K562 (cell line): ENCODE results near the gene CCL3. TPM values are rescaled to one million over a fixed set of nuclear protein-coding genes. Genes with fewer than 3 reads are reported as not detected.

ENCODE experiments used
- CEBPB ChIP-seq: fragments of 450-650 bp; IDR thresholded peaks from 2 replicates; pipeline ENCODE4 v1.6.1; 2016; ENCODE audit warnings: missing genetic modification characterization, missing compliant biosample characterization
- EGR1 ChIP-seq: fragments of 450-650 bp; conservative IDR thresholded peaks from 2 replicates; pipeline ENCODE4 v1.6.1; 2017; ENCODE audit warnings: mild to moderate bottlenecking
- ETS2 ChIP-seq: IDR thresholded peaks from 2 replicates; pipeline ENCODE4 v1.6.1; 2016; ENCODE audit warnings: borderline replicate concordance, missing genetic modification characterization, mild to moderate bottlenecking, moderate library complexity, missing compliant biosample characterization; ENCODE audit not compliant: poor library complexity, severe bottlenecking
- NCOA4 ChIP-seq: fragments of 450-650 bp; IDR thresholded peaks from 2 replicates; pipeline ENCODE4 v1.6.1; 2018; ENCODE audit warnings: mild to moderate bottlenecking; ENCODE audit not compliant: partially characterized antibody
- NFYB ChIP-seq: IDR thresholded peaks from 2 replicates; pipeline ENCODE4 v1.6.1; 2011; ENCODE audit warnings: mild to moderate bottlenecking, moderate library complexity; ENCODE audit not compliant: insufficient read length; ENCODE audit errors: extremely low read depth
- REST ChIP-seq, 2 experiments: fragments of 450-650 bp; formaldehyde crosslinking in 1 of 2; IDR thresholded peaks; 2 replicates each; pipeline versions ENCODE4 v1.4.0 to v1.6.1; 2014 to 2020; ENCODE audit warnings: mild to moderate bottlenecking in 2 of 2, borderline replicate concordance in 1 of 2, low read depth in 1 of 2
- SIN3A ChIP-seq, 2 experiments: fragments of 150-350 bp in 1 of 2; IDR thresholded peaks; 2 replicates each; pipeline ENCODE4 v1.6.1; 2011 to 2016; ENCODE audit warnings: borderline replicate concordance in 2 of 2, low read depth in 2 of 2, low read length in 2 of 2, mild to moderate bottlenecking in 2 of 2, moderate library complexity in 2 of 2; ENCODE audit not compliant: control insufficient read depth in 1 of 2
- SREBF1 ChIP-seq: fragments of 150-350 bp; IDR thresholded peaks from 2 replicates; pipeline ENCODE4 v1.6.1; 2014; ENCODE audit warnings: antibody characterized with exemption, low read depth, low read length, borderline replicate concordance
- SRSF7 ChIP-seq: fragments of 200-400 bp; formaldehyde crosslinking; optimal IDR thresholded peaks from 2 replicates; pipeline ENCODE3; 2017; ENCODE audit warnings: mild to moderate bottlenecking, low read depth, low read length
- TAF1 ChIP-seq: IDR thresholded peaks from 2 replicates; pipeline ENCODE4 v1.6.1; 2011; ENCODE audit warnings: mild to moderate bottlenecking, low read length, moderate library complexity; ENCODE audit not compliant: insufficient read depth, control insufficient read depth, severe bottlenecking; ENCODE audit errors: extremely low read depth
- WHSC1 ChIP-seq: IDR thresholded peaks from one replicate; pipeline ENCODE4 v1.6.1; 2012; ENCODE audit warnings: low read length, control low read depth, inconsistent platforms
- ZBTB17 ChIP-seq: fragments of 450-650 bp; formaldehyde crosslinking; IDR thresholded peaks from 2 replicates; pipeline ENCODE4 v1.4.0; 2020; ENCODE audit warnings: mild to moderate bottlenecking
- polyA plus RNA-seq, 8 experiments: library from polyadenylated mRNA; depleted of rRNA in 4 of 8; stranded (reverse) in 5 of 8; unstranded in 3 of 8; fragments of >200 nt; fragmentation: Nextera tagmentation in 2 of 8; fragmentation: Illumina TruSeq in 1 of 8; extraction: Ambion mirVana in 2 of 8; extraction: Trizol in 1 of 8; gene quantifications; 2 replicates each; pipeline versions ENCODE4 v1.2.1 to v1.2.3, GENCODE V29; 2011 to 2014; ENCODE audit warnings: inconsistent platforms in 1 of 8, missing spikeins in 1 of 8
- total RNA-seq, 7 experiments: library from RNA; depleted of rRNA in 6 of 7; stranded (reverse); fragments of >200 nt in 6 of 7; fragmentation: Illumina TruSeq in 2 of 7; extraction: Trizol in 2 of 7; gene quantifications; 2 replicates each; pipeline versions ENCODE4 v1.2.1 to v1.2.3, GENCODE V29; 2011 to 2021; ENCODE audit warnings: low replicate concordance in 1 of 7
- TF ChIP-seq, protein P1 (sequence below): fragments of 250-450 bp; sonication (Bioruptor Pico); IDR thresholded peaks from 2 replicates; pipeline ENCODE4 v1.8.0; 2021; ENCODE audit warnings: moderate library complexity, mild to moderate bottlenecking, inconsistent platforms

Gene CCL3
- total and polyA plus RNA-seq, 9 of the 15 experiments (the other 6 are each of a cell fraction or from before 2014, with no cell fraction given), result 0.58 TPM; not detected in 8

- TF ChIP-seq SRSF7 (no peak), WHSC1 (no peak), TAF1 (no peak), EGR1 (peak; percentile 46), NFYB (no peak), SIN3A (IDR thresholded peaks at IDR 0.05; ENCODE audit: borderline replicate concordance in 2 of 2, control insufficient read depth in 1 of 2, low read depth in 2 of 2, low read length in 2 of 2) (no peak), ZBTB17 (CRISPR knock-in tag) (no peak), SREBF1 (no peak), CEBPB (no peak), REST (IDR thresholded peaks at IDR 0.05; ENCODE audit: borderline replicate concordance) (peak; percentile 37; the same call in 1 of the 2 replicates), REST (CRISPR knock-in tag; IDR thresholded peaks at IDR 0.05; ENCODE audit: low read depth) (no peak), NCOA4 (no peak), ETS2 (tag) (no peak)
- TF ChIP-seq, protein P1, sequence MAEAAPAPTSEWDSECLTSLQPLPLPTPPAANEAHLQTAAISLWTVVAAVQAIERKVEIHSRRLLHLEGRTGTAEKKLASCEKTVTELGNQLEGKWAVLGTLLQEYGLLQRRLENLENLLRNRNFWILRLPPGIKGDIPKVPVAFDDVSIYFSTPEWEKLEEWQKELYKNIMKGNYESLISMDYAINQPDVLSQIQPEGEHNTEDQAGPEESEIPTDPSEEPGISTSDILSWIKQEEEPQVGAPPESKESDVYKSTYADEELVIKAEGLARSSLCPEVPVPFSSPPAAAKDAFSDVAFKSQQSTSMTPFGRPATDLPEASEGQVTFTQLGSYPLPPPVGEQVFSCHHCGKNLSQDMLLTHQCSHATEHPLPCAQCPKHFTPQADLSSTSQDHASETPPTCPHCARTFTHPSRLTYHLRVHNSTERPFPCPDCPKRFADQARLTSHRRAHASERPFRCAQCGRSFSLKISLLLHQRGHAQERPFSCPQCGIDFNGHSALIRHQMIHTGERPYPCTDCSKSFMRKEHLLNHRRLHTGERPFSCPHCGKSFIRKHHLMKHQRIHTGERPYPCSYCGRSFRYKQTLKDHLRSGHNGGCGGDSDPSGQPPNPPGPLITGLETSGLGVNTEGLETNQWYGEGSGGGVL (CRISPR knock-in tag), result no peak
Measured at GRCh38 chr17:36072431-36073121, 17.4 kb downstream of the CCL3 start (continued).
